ENCODE data around the gene COPS7A. TPM values are rescaled to one million over a fixed set of nuclear protein-coding genes. Genes with fewer than 3 reads are reported as not detected.

COPS7A gene
- total RNA-seq, 1 donor from 2014 or later, result 221 TPM

DNA sequence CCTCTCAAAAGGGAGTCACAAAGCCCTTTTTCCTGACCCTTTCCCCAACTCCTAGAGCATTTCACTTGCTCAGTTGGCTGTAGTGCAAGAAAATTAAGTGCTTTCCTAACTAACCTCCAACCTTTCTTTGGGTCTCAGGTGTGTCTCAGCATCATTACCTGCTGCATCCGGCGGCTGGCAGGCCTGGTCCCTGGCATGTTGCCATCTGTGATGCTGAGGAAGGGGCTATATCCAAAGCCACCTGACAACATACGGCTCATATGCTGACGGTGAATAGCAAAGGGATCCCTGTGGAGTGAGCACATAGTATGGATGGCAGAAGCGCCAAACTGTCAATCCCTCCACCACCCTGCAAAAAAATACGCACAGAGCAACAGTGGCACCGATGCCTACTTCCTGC lies 27.9 kb downstream of the COPS7A start:
- Histone ChIP-seq H3K27me3 (no peaks in the 10 kb centered on the region), H3K27ac (peak overlapping the region; percentile 95 to 98), H3K36me3 (peaks cover 44 to 45% of the 10 kb centered on the region in 2 donors), H3K4me1 (peaks cover 7 to 9% of the 10 kb centered on the region in 2 donors), H3K9me3 (no peaks in the 10 kb centered on the region), H3K4me3 (peak overlapping the region; percentile 59 to 96)
- no peak for DNase-seq (ENCODE audit: low spot score in 2 of 2)
- TF ChIP-seq, protein P1, sequence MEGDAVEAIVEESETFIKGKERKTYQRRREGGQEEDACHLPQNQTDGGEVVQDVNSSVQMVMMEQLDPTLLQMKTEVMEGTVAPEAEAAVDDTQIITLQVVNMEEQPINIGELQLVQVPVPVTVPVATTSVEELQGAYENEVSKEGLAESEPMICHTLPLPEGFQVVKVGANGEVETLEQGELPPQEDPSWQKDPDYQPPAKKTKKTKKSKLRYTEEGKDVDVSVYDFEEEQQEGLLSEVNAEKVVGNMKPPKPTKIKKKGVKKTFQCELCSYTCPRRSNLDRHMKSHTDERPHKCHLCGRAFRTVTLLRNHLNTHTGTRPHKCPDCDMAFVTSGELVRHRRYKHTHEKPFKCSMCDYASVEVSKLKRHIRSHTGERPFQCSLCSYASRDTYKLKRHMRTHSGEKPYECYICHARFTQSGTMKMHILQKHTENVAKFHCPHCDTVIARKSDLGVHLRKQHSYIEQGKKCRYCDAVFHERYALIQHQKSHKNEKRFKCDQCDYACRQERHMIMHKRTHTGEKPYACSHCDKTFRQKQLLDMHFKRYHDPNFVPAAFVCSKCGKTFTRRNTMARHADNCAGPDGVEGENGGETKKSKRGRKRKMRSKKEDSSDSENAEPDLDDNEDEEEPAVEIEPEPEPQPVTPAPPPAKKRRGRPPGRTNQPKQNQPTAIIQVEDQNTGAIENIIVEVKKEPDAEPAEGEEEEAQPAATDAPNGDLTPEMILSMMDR (IDR thresholded peaks at IDR 0.05), result no peak
- intact Hi-C loops (cut with DNase I), result loop anchor here (2.0 kb wide), 2 partner anchors 27 to 63 kb away; partner anchors contain the start of genes COPS7A and ZNF384

DNA sequence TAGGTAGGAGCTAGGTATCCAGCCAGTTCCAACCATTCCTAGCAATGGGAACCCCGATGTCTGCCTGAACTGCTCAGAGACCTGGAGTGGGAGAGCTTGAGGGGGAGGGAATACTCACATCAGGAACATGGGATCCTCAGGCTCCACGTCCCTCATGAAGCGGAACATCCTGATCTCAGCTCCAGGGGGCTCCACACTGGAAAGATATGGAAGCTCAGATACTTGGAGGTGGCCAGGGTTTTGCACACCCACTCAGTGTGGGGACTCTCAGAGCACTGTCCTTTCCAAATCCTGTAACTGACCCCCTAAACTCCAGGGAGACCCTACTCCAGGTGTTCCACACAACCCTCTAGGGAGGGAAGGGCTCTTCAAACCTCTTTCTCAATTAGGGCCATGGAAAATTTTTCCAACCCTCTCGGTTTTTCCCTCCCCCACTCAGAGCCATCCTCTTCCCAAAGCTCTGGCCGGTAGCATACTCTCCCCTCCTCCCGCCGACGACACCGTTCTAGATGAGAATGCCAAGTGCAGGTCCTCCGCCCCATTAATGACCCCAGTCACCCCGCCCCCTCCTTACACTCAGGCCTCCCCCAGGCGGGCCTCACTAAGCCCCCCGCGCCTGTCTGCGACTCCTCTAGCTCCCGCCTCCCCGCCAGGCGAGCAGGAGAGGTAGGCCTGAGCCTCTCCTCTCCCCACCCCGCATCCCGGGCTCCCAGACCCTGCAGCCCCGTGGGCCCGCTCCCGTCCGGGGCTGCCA lies 28.5 kb downstream of the COPS7A start:
- TF ChIP-seq, protein P1 (IDR thresholded peaks at IDR 0.05), result no peak
- Histone ChIP-seq H3K27ac (peak overlapping the region; percentile 95 to 98), H3K9me3 (no peaks in the 10 kb centered on the region), H3K27me3 (no peaks in the 10 kb centered on the region), H3K4me3 (peak overlapping the region; percentile 59 to 96), H3K36me3 (peaks cover 39 to 40% of the 10 kb centered on the region in 2 donors), H3K4me1 (peaks cover 7 to 9% of the 10 kb centered on the region in 2 donors)
- no peak for DNase-seq (ENCODE audit: low spot score in 2 of 2)
- intact Hi-C loops (cut with DNase I), result loop anchor here (2.0 kb wide), 2 partner anchors 28 to 64 kb away; partner anchors contain the start of genes COPS7A and ZNF384

DNA sequence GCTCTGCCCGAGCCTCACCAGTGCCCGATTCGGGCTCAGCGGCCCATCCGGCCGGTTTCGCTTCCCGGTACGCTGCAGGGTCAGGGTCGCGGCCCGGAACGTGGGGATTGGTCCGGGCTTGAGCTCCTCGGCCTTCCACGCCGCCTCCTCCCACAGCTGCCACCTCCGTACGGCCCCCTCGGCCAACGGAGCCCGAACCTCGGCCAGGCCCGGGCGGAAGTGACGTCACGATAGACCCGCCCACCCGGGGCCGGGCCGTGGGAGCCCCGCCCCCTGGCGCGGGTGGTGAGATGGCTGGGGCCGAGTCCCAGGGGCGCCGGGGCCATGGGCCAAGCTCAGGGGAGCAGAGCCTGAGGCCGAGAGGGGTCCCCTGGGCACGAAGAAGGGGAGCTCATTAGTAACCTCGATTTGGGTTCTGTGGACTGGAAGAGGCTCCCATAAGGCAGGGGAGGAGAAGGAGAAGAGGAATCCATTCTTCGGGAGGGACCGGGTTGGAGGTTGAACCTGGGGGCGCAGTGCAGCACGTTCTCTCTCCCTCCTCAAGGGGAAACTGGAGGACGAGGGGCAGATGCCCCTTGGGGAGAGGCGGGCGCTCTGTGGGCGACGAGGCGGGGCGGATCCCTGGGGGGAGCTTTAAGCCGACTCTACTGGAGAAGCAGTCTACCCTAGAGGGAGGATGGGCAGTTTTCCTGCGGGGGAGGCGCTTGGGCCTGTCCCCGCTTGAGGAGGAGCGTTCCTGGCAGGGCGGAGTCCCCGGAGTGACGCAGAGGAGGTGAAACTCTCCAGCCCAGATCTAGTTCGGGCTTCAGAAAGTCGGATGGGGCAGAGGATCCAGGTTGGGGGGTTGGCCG lies 29.3 kb downstream of the COPS7A start, which contains the start of gene MLF2:
Gene MLF2, minus strand, starts transcription at position 221 of the 851 bp plus-strand sequence. CDS start 807 bp downstream, outside the sequence.
- Histone ChIP-seq H3K4me1 (peaks cover 7 to 9% of the 10 kb centered on the region in 2 donors), H3K27me3 (no peaks in the 10 kb centered on the region), H3K9me3 (no peaks in the 10 kb centered on the region), H3K27ac (peak within 1 kb of the TSS; percentile 95 to 98), H3K36me3 (peaks cover 31 to 32% of the 10 kb centered on the region in 2 donors), H3K4me3 (peak within 1 kb of the TSS; percentile 59 to 96)
- TF ChIP-seq, protein P1 (IDR thresholded peaks at IDR 0.05), result peak in 1 of 3 experiments; percentile 91
- intact Hi-C loops (cut with DNase I), result loop anchor here (1.0 to 2.0 kb wide), 6 partner anchors 11 to 90 kb away; partner anchors contain the start of genes COPS7A, ING4 and ZNF384
- peak; percentile 93 to 99 for DNase-seq (ENCODE audit: low spot score in 2 of 2)

DNA sequence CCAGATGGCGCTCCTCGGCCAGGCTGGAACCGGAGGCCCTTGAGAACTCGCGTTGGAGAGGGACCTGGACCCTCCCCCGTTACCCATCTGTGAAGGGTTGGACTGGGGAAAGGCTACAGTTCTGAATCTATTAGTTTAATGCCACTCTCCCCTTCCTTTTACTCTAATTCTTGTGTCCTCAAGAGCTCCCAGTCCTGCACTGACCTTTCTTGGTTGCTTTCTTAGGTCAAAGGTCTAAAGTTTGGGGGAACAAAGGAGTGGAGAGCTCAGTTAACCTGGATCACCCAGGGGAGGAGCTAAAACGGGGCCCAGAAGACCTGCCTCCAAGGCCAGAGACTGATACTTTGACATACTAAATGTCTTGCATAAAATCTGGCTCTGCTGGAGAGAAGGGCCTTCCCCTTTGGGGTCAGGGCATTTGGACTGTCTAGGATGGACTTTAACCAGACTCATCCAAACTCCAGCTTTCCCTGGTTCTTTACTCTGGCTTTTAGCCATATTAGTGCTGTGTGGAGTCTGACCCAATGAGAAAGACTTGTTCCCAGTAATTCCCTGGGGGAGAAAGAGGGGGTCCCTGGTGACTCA lies 30.0 kb downstream of the COPS7A start:
- H3K27ac ChIP-seq, result peak overlapping the region; percentile 95 to 98
- peak overlapping the region in 1 of 2 donors; percentile 96 for H3K4me3 ChIP-seq
- H3K9me3 ChIP-seq, result no peaks in the 10 kb centered on the region
- intact Hi-C loops (cut with DNase I), result loop anchor here (1.0 to 2.0 kb wide), 6 partner anchors 10 to 91 kb away; partner anchors contain the start of genes COPS7A, ING4 and ZNF384
- H3K36me3 ChIP-seq, result peaks cover 24 to 25% of the 10 kb centered on the region in 2 donors
- no peak for DNase-seq (ENCODE audit: low spot score in 2 of 2)
- H3K27me3 ChIP-seq, result no peaks in the 10 kb centered on the region
- peaks cover 7 to 9% of the 10 kb centered on the region in 2 donors for H3K4me1 ChIP-seq
- TF ChIP-seq, protein P1 (IDR thresholded peaks at IDR 0.05), result peak in 2 of 3 experiments; percentile 94 to 97

DNA sequence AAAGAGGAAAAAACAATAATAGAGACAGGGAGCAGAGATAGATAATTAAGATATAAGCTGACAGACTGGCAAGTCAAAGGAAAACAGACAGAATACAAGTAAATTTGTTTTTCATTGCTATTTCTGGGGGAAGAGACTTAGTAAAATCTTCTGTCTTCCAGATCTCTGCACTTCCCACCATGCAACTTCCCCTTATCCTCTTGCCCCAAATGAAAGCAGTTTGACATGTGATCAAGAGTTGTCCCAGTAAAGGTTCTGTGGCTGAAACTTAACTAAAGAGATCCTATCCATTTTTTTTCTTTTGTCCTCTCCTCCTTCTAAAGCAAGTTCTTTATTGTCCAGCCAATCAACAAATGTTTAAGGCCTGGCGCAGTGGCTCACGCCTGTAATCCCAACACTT lies 30.6 kb downstream of the COPS7A start:
- peaks cover 18 to 20% of the 10 kb centered on the region in 2 donors for H3K36me3 ChIP-seq
- intact Hi-C loops (cut with DNase I), result no loop called here
- H3K27ac ChIP-seq, result peak overlapping the region; percentile 95 to 98
- TF ChIP-seq, protein P1 (IDR thresholded peaks at IDR 0.05), result no peak
- no peak overlapping the region for H3K4me3 ChIP-seq
- H3K9me3 ChIP-seq, result no peaks in the 10 kb centered on the region
- peaks cover 7 to 9% of the 10 kb centered on the region in 2 donors for H3K4me1 ChIP-seq
- H3K27me3 ChIP-seq, result no peaks in the 10 kb centered on the region
- no peak for DNase-seq (ENCODE audit: low spot score in 2 of 2)
